ENCODE results near the gene ZNF568. TPM values are rescaled to one million over a fixed set of nuclear protein-coding genes. Genes with fewer than 3 reads are reported as not detected.
A peak's percentile ranks its signal among the peaks of the same experiment; 100 is the strongest.

ZNF568 gene
- total RNA-seq, 4 donors from 2014 or later, result 2.4 to 34.0 (median 15.5) TPM

GRCh38 chr19:36950335-36951119 is 34.4 kb downstream of the ZNF568 start:
- no peaks in the 10 kb centered on the region for H3K36me3 ChIP-seq
- no peaks in the 10 kb centered on the region for H3K4me1 ChIP-seq
- H3K27ac ChIP-seq, result no peak overlapping the region
- DNase-seq, result no peak
- intact Hi-C loops (cut with DNase I; ENCODE audit: low total_unique reads), result no loop called here
- H3K27me3 ChIP-seq, result no peaks in the 10 kb centered on the region
- no peak overlapping the region for H3K4me3 ChIP-seq
- peaks cover 0 to 70% of the 10 kb centered on the region in 2 donors for H3K9me3 ChIP-seq
- TF ChIP-seq POLR2A (IDR thresholded peaks at IDR 0.05) (no peak), CTCF (IDR thresholded peaks at IDR 0.05) (no peak)

GRCh38 chr19:36962346-36962745 is 46.2 kb downstream of the ZNF568 start:
- no peak overlapping the region for H3K27ac ChIP-seq
- H3K27me3 ChIP-seq, result no peaks in the 10 kb centered on the region
- H3K4me3 ChIP-seq, result no peak overlapping the region
- no peaks in the 10 kb centered on the region for H3K4me1 ChIP-seq
- no peaks in the 10 kb centered on the region for H3K36me3 ChIP-seq
- intact Hi-C loops (cut with DNase I; ENCODE audit: low total_unique reads), result no loop called here
- TF ChIP-seq CTCF (IDR thresholded peaks at IDR 0.05), result no peak
- TF ChIP-seq POLR2A (IDR thresholded peaks at IDR 0.05), result no peak
- DNase-seq, result no peak
- H3K9me3 ChIP-seq, result peaks cover 0 to 21% of the 10 kb centered on the region in 2 donors

DNA sequence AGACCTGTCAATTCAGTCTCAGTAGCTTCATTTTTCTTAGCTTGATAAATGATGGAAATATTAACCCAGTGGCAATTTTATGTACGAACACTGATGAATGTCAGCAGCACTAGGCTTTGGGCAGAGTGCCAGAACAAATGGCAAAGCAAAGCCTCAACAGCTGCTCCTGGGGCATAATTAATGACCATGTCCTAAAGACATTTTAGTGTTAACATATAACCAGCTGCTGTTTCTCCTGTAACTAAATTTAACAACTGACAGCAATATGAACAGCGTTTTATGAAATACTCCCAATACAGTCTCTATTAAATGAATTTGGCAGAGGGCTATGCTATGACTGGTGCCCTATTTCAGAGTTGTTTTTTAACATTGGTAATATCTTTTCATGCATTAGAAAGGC is 47.1 kb downstream of the ZNF568 start:
- intact Hi-C loops (cut with DNase I; ENCODE audit: low total_unique reads), result no loop called here
- Histone ChIP-seq H3K4me1 (no peaks in the 10 kb centered on the region), H3K9me3 (peaks cover 0 to 21% of the 10 kb centered on the region in 2 donors), H3K36me3 (no peaks in the 10 kb centered on the region), H3K4me3 (no peak overlapping the region), H3K27me3 (no peaks in the 10 kb centered on the region), H3K27ac (no peak overlapping the region)
- DNase-seq, result no peak
- TF ChIP-seq POLR2A (IDR thresholded peaks at IDR 0.05) (no peak), CTCF (IDR thresholded peaks at IDR 0.05) (no peak)

GRCh38 chr19:36972571-36972970 is 56.4 kb downstream of the ZNF568 start:
- intact Hi-C loops (cut with DNase I; ENCODE audit: low total_unique reads), result no loop called here

More at GRCh38 chr19:36972571-36972970, 56.4 kb downstream of the ZNF568 start:
- peak in 1 of 2 donors; percentile 17 for DNase-seq
- Histone ChIP-seq H3K36me3 (no peaks in the 10 kb centered on the region), H3K4me3 (peak overlapping the region; percentile 52 to 71), H3K27me3 (no peaks in the 10 kb centered on the region), H3K27ac (peak overlapping the region; percentile 71 to 76), H3K9me3 (no peaks in the 10 kb centered on the region), H3K4me1 (peaks cover 0 to 5% of the 10 kb centered on the region in 2 donors)
- no peak for TF ChIP-seq CTCF (IDR thresholded peaks at IDR 0.05)
- no peak for TF ChIP-seq POLR2A (IDR thresholded peaks at IDR 0.05)

Measured in uterus (tissue), 4 donors.